Upper lobe of right lung (tissue), 1 donor: Measurements from ENCODE around the gene KAZALD1. TPM values are rescaled to one million over a fixed set of nuclear protein-coding genes. Genes with fewer than 3 reads are reported as not detected.

Source experiments
- ATAC-seq: fragments of 200-7000 bp; cut with Tn5 transposase; one replicate; pipeline ENCODE4 v1.9.1; 2020; ENCODE audit warnings: mild to moderate bottlenecking, moderate library complexity
- DNase-seq: peaks from one replicate; pipeline ENCODE4 v3.0.0-alpha.2; 2020
- H3K27ac ChIP-seq: fragments of 200-600 bp; one replicate; pipeline ENCODE4 v1.8.0; 2022
- H3K27me3 ChIP-seq: fragments of 200-600 bp; one replicate; pipeline ENCODE4 v1.8.0; 2022; ENCODE audit warnings: mild to moderate bottlenecking
- H3K36me3 ChIP-seq: fragments of 200-600 bp; one replicate; pipeline ENCODE4 v1.8.0; 2022
- H3K4me1 ChIP-seq: fragments of 200-600 bp; one replicate; pipeline ENCODE4 v1.8.0; 2022
- H3K4me3 ChIP-seq: fragments of 200-600 bp; one replicate; pipeline ENCODE4 v1.8.0; 2022; ENCODE audit warnings: mild to moderate bottlenecking
- H3K9me3 ChIP-seq: fragments of 200-600 bp; one replicate; pipeline ENCODE4 v1.8.0; 2022
- CTCF ChIP-seq: fragments of 200-600 bp; IDR thresholded peaks from one replicate; pipeline ENCODE4 v1.8.0; 2022; ENCODE audit warnings: antibody characterized with exemption
- intact Hi-C: fragments of 100-400 bp; cut with DNase I; formaldehyde crosslinking; loops from one replicate; pipeline ENCODE4 v1.11.0; 2022
- total RNA-seq: library from RNA; stranded (reverse); fragmentation: NEBNext Ultra II Directional; extraction: Animal tissue kit (Norgen Biotek cat#: 25700); gene quantifications from one replicate; pipeline ENCODE4 v1.2.1, GENCODE V29; 2021
- donor health status: DM: no; HTN: yes; CAD: no; lungs with severe emphysema.

The KAZALD1 gene
- total RNA-seq, 1 donor from 2014 or later = 8.4 TPM

- H3K27ac ChIP-seq = no peak overlapping the region
- DNase-seq (no peak), ATAC-seq (no peak)
- H3K9me3 ChIP-seq = no peaks in the 10 kb centered on the region
- no peaks in the 10 kb centered on the region for H3K36me3 ChIP-seq
- intact Hi-C loops = no loop called here
- peaks cover 33% of the 10 kb centered on the region for H3K27me3 ChIP-seq
- no peak for TF ChIP-seq CTCF
- H3K4me1 ChIP-seq = peaks cover 7% of the 10 kb centered on the region
- no peak overlapping the region for H3K4me3 ChIP-seq
Observed at GRCh38 chr10:101072923-101073322, 11.1 kb downstream of the KAZALD1 start.

GRCh38 chr10:101073631-101074030 is 11.8 kb downstream of the KAZALD1 start:
- no peak for DNase-seq
- H3K36me3 ChIP-seq = no peaks in the 10 kb centered on the region
- TF ChIP-seq CTCF = no peak
- peaks cover 35% of the 10 kb centered on the region for H3K27me3 ChIP-seq
- no peaks in the 10 kb centered on the region for H3K9me3 ChIP-seq
- peaks cover 7% of the 10 kb centered on the region for H3K4me1 ChIP-seq
- no peak overlapping the region for H3K27ac ChIP-seq
- no peak for ATAC-seq
- intact Hi-C loops = no loop called here
- no peak overlapping the region for H3K4me3 ChIP-seq

- DNase-seq (no peak), ATAC-seq (no peak)
- intact Hi-C loops = no loop called here
- H3K27ac ChIP-seq = no peak overlapping the region
- no peaks in the 10 kb centered on the region for H3K36me3 ChIP-seq
- TF ChIP-seq CTCF = no peak
- H3K9me3 ChIP-seq = no peaks in the 10 kb centered on the region
- H3K4me1 ChIP-seq = peaks cover 7% of the 10 kb centered on the region
- H3K27me3 ChIP-seq = peaks cover 35% of the 10 kb centered on the region
- H3K4me3 ChIP-seq = no peak overlapping the region
Observed at GRCh38 chr10:101075775-101076174, 14.0 kb downstream of the KAZALD1 start.

GRCh38 chr10:101076630-101077029 is 14.8 kb downstream of the KAZALD1 start:
- H3K36me3 ChIP-seq = no peaks in the 10 kb centered on the region
- H3K27me3 ChIP-seq = peaks cover 35% of the 10 kb centered on the region
- H3K9me3 ChIP-seq = no peaks in the 10 kb centered on the region
- TF ChIP-seq CTCF = no peak
- H3K27ac ChIP-seq = no peak overlapping the region
- no peak for DNase-seq
- H3K4me3 ChIP-seq = no peak overlapping the region
- H3K4me1 ChIP-seq = peaks cover 7% of the 10 kb centered on the region
- ATAC-seq = no peak
- intact Hi-C loops = no loop called here

- H3K4me3 ChIP-seq = no peak overlapping the region
- H3K9me3 ChIP-seq = no peaks in the 10 kb centered on the region
- H3K27me3 ChIP-seq = peaks cover 41% of the 10 kb centered on the region
- intact Hi-C loops = no loop called here
- TF ChIP-seq CTCF = no peak
- H3K4me1 ChIP-seq = no peaks in the 10 kb centered on the region
- no peaks in the 10 kb centered on the region for H3K36me3 ChIP-seq
- no peak overlapping the region for H3K27ac ChIP-seq
- no peak for DNase-seq
- no peak for ATAC-seq
Observed at GRCh38 chr10:101079874-101080273, 18.1 kb downstream of the KAZALD1 start.
